ENCODE data around the gene REEP3. TPM values are rescaled to one million over a fixed set of nuclear protein-coding genes. Genes with fewer than 3 reads are reported as not detected.

The REEP3 gene
- polyA plus RNA-seq, 1 donor from 2014 or later, result 6.9 TPM

GRCh38 chr10:63553473-63553872 is 32.3 kb downstream of the REEP3 start:
- Histone ChIP-seq H3K27ac (ENCODE audit: low read length) (no peak overlapping the region), H3K9ac (ENCODE audit: low read length) (no peak overlapping the region), H4K20me1 (ENCODE audit: insufficient read depth) (no peaks in the 10 kb centered on the region), H3F3A (ENCODE audit: insufficient read depth, low read length, poor library complexity, severe bottlenecking) (no peaks in the 10 kb centered on the region), H3K27me3 (ENCODE audit: insufficient read depth, low read depth, low read length) (no peaks in the 10 kb centered on the region), H3K4me2 (ENCODE audit: low read length) (no peak overlapping the region), H3K9me3 (ENCODE audit: low read length) (no peaks in the 10 kb centered on the region), H2AFZ (ENCODE audit: low read depth, low read length) (no peak overlapping the region), H3K36me3 (ENCODE audit: insufficient read depth, low read length) (no peaks in the 10 kb centered on the region), H3K9me2 (ENCODE audit: insufficient read depth, low read length) (no peaks in the 10 kb centered on the region), H3K4me3 (ENCODE audit: low read length) (no peak overlapping the region), H3K79me2 (replicated peaks; ENCODE audit: insufficient read depth, low read length) (peaks cover 8% of the 10 kb centered on the region)
- no peak for TF ChIP-seq SMC3 (conservative IDR thresholded peaks at IDR 0.05; ENCODE audit: poor library complexity)
- no peak for TF ChIP-seq REST (IDR thresholded peaks at IDR 0.05; ENCODE audit: borderline replicate concordance)
- TF ChIP-seq MXI1 (conservative IDR thresholded peaks at IDR 0.05; ENCODE audit: poor library complexity, severe bottlenecking), result no peak
- TF ChIP-seq POLR2AphosphoS5 (IDR thresholded peaks at IDR 0.05), result no peak
- TF ChIP-seq CTCF (IDR thresholded peaks at IDR 0.05; ENCODE audit: poor library complexity, severe bottlenecking), result no peak
- TF ChIP-seq EZH2 (IDR thresholded peaks at IDR 0.05; ENCODE audit: borderline replicate concordance, insufficient read depth, low read length, poor library complexity, severe bottlenecking), result no peak
- TF ChIP-seq EP300 (conservative IDR thresholded peaks at IDR 0.05; ENCODE audit: poor library complexity, severe bottlenecking), result no peak

GRCh38 chr10:63554657-63555056 is 33.5 kb downstream of the REEP3 start:
- Histone ChIP-seq H3K9me2 (ENCODE audit: insufficient read depth, low read length) (no peaks in the 10 kb centered on the region), H3K9ac (ENCODE audit: low read length) (no peak overlapping the region), H3K9me3 (ENCODE audit: low read length) (no peaks in the 10 kb centered on the region), H3K79me2 (replicated peaks; ENCODE audit: insufficient read depth, low read length) (peaks cover 20% of the 10 kb centered on the region), H3K4me2 (ENCODE audit: low read length) (no peak overlapping the region), H4K20me1 (ENCODE audit: insufficient read depth) (no peaks in the 10 kb centered on the region), H3K27ac (ENCODE audit: low read length) (no peak overlapping the region), H3K36me3 (ENCODE audit: insufficient read depth, low read length) (no peaks in the 10 kb centered on the region), H3K4me3 (ENCODE audit: low read length) (no peak overlapping the region), H3F3A (ENCODE audit: insufficient read depth, low read length, poor library complexity, severe bottlenecking) (no peaks in the 10 kb centered on the region), H2AFZ (ENCODE audit: low read depth, low read length) (no peak overlapping the region), H3K27me3 (ENCODE audit: insufficient read depth, low read depth, low read length) (no peaks in the 10 kb centered on the region)
- no peak for TF ChIP-seq EZH2 (IDR thresholded peaks at IDR 0.05; ENCODE audit: borderline replicate concordance, insufficient read depth, low read length, poor library complexity, severe bottlenecking)
- no peak for TF ChIP-seq RAD21 (conservative IDR thresholded peaks at IDR 0.05)
- no peak for TF ChIP-seq EP300 (conservative IDR thresholded peaks at IDR 0.05; ENCODE audit: poor library complexity, severe bottlenecking)
- no peak for TF ChIP-seq CTCF (IDR thresholded peaks at IDR 0.05; ENCODE audit: poor library complexity, severe bottlenecking)
- no peak for TF ChIP-seq MXI1 (conservative IDR thresholded peaks at IDR 0.05; ENCODE audit: poor library complexity, severe bottlenecking)
- no peak for TF ChIP-seq REST (IDR thresholded peaks at IDR 0.05; ENCODE audit: borderline replicate concordance)
- TF ChIP-seq SMC3 (conservative IDR thresholded peaks at IDR 0.05; ENCODE audit: poor library complexity), result no peak
- TF ChIP-seq TAF1 (IDR thresholded peaks at IDR 0.05; ENCODE audit: low read depth), result no peak
- TF ChIP-seq POLR2AphosphoS5 (IDR thresholded peaks at IDR 0.05), result no peak
